Measurements from ENCODE around the gene C4B.

GRCh38 chr6:32056254-32056653 is 41.7 kb downstream of the C4B start:
- TF ChIP-seq CTCF (IDR thresholded peaks at IDR 0.05): no peak
- no peak for TF ChIP-seq POLR2AphosphoS5 (IDR thresholded peaks at IDR 0.05; ENCODE audit: insufficient read depth in 1 of 2, low read depth in 1 of 2)
- no peak for TF ChIP-seq POLR2A (IDR thresholded peaks at IDR 0.05)

Measured in vagina (tissue), 2 donors.